ENCODE data around the gene HTR1B.

Gene HTR1B

DNA sequence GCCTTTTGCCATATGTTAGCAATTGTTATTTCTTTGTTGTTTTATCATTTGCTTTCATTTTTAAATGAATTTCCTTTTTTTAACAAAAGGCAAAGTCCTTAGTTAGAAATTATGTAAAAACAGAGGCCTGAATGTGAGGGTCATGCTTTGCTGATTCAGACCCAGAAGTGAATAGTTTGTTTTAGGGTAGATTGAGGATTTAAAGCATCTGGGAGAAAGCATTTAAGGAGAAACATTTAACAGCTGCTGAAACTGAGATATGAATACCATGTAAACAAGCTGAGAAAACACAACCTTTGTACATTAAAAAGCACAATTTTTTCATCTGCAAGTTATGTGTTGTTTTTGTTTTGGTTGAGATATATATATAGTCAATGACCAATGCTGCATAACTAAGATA is 8.0 kb downstream of the HTR1B start:
- H3K27ac ChIP-seq, result no peak overlapping the region
- TF ChIP-seq CTCF (IDR thresholded peaks at IDR 0.05) (no peak), ZFX (IDR thresholded peaks at IDR 0.05; ENCODE audit: borderline replicate concordance) (no peak)

DNA sequence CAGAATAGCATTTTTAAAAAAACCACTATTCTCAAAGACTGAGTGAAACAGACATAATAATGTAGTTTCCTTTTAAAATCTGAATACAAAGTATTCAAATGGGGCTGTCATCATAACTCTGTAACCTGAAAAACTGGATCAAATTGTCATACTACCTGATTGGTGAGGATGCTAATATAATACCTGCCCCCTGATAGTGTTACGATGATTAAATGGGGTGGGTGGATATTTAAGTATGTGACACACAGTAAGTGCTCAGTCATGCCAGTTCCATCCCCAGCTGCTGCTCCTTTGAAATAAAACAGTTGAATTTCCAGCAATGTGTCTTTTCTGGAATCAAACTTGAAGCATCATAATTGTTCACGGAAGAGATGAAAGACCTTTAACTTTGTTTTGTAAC is 8.9 kb downstream of the HTR1B start:
- TF ChIP-seq CTCF (IDR thresholded peaks at IDR 0.05), result no peak
- TF ChIP-seq ZFX (IDR thresholded peaks at IDR 0.05; ENCODE audit: borderline replicate concordance), result no peak
- H3K27ac ChIP-seq, result no peak overlapping the region

DNA sequence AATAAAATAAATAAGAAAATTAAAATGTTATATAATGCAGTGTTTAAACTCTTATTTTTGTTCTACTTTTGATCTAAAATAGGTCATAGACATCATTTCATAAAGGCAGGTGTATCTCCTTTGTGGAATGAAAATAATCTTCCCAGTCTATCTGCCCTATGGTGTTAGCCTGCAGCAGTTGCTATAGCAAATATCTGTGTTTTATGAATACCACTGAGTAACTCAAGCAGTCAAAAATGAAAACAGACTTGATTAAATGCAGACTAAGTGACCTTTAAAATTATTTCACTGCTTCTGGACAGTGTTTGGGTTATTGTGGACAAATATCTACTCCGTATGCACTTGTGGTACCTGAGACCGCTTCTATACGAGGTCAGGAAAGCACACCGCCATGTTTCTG is 11.8 kb downstream of the HTR1B start:
- TF ChIP-seq ZFX (IDR thresholded peaks at IDR 0.05; ENCODE audit: borderline replicate concordance) (no peak), CTCF (IDR thresholded peaks at IDR 0.05) (no peak)
- no peak overlapping the region for H3K27ac ChIP-seq

- H3K27ac ChIP-seq, result no peak overlapping the region
- TF ChIP-seq ZFX (IDR thresholded peaks at IDR 0.05; ENCODE audit: borderline replicate concordance) (no peak), CTCF (IDR thresholded peaks at IDR 0.05) (peak; percentile 12; the same call in 1 of the 2 replicates)
These were observed 12.4 kb downstream of the HTR1B start for GRCh38 chr6:77450924-77451323.

DNA sequence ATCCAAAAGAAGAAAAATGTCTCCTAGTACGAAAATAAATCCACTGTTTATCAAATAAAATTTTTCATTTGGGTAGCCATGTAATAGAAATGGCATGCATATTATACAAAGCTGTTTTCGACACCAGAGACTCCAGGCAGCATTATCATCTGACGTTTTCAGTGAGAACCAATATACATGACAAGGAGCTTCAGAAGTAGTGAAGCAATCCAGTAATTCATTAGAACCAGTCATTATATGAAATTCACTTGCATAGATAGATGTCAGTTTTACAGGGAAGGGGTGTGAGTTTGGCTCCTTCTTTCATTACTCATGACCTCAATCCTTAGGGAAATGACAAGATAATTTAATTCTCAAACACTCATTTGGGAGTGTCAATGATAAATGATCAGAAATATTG is 14.7 kb downstream of the HTR1B start:
- no peak for TF ChIP-seq ZFX (IDR thresholded peaks at IDR 0.05; ENCODE audit: borderline replicate concordance)
- TF ChIP-seq CTCF (IDR thresholded peaks at IDR 0.05), result no peak
- H3K27ac ChIP-seq, result no peak overlapping the region

DNA sequence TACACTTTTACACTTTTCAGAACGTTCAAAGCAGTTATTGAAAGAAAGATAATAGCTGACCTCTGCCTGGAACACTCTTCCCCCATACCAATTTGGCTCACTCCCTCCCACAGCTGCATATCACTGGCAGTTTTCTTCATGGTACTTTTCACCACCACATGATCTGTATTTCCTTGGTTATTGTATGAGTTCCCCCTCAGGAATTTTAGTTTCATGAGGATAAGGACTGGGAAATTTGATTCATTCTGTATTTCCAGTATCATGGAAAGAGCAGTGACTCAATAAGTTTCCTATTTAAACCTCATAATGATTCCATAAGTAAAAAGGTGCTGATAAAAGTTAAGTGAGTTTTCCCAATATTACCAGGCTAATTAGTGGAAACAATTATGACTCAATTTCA is 16.0 kb downstream of the HTR1B start:
- TF ChIP-seq CTCF (IDR thresholded peaks at IDR 0.05) (no peak), ZFX (IDR thresholded peaks at IDR 0.05; ENCODE audit: borderline replicate concordance) (no peak)
- no peak overlapping the region for H3K27ac ChIP-seq

DNA sequence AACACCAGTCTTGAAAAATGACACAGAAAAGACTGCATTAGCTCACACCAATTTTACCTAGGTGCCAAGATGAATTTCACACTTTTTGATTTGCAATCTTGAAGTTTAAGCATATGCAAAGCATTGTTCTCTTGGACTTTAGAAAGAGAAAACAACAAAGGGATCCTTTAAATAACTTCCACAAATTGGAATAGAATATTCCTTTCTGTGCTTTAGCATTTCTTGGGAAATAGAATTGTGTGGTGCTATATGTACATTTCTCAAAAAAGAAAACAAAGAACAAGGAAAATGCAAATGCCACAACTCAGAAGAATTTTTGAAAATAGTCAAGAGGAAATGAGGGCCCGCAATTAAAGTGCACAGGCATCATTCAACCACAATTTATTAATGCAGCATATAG is 17.0 kb downstream of the HTR1B start:
- no peak for TF ChIP-seq CTCF (IDR thresholded peaks at IDR 0.05)
- TF ChIP-seq ZFX (IDR thresholded peaks at IDR 0.05; ENCODE audit: borderline replicate concordance), result no peak
- H3K27ac ChIP-seq, result no peak overlapping the region

Data from 22Rv1 (cell line).